GM21717 (cell line): ENCODE data around the gene SLAMF9.

Experiments
- ATAC-seq: cut with Tn5 transposase; IDR thresholded peaks from one replicate; pipeline ENCODE4 v1.9.1; 2021; ENCODE audit warnings: mild to moderate bottlenecking, moderate library complexity; ENCODE audit not compliant: unreplicated experiment

The SLAMF9 gene

DNA sequence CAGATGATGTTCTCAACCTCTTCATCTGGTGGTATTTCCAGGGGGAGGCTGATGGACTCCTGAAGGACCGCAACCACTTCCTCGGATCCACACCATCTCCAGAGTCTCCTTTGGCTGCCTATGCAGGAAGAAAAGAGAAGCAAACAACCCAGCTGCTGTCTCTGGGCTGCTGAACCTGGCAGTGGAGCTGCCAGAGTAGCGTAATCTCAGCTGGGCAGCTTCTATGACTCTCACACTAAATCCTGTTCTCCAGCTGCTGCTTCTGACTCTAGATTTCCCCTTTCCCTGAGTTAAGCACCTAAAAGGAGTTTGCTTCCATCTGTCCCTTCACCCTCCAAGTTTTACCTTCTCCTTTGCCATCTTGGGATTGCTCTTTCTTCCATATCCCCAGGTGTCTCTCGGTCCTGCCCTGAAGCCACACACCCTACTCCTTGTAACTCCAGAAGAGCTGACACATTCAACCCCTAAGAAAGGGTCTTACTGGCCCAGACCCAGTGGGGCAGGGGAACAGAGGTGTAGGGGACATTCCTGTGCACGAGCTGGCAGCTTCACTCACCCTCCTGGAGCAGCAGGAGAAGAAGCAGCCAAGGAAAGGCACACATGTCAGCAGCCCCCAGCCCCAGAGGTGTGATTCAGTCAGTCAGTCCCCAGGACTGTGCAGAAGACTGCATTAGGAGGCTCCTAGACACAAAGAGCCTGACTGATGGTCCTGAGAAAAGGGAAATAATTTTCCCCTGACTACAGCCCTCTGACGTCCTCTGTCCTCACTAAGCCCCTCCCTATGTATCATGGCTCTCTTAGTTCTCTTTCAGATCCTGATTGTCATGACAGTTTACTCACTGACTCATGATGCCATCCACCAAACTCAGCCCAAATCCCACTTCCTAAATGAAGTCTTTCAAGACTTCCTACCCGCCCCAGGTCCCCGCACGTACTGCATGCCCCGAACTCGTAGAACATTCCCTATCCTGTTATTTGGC, at the start of gene SLAMF9:
Gene SLAMF9 (minus strand): TSS at position 702 of the 980 bp plus-strand sequence. CDS start 100 bp downstream, at position 602.
- ATAC-seq = no peak

DNA sequence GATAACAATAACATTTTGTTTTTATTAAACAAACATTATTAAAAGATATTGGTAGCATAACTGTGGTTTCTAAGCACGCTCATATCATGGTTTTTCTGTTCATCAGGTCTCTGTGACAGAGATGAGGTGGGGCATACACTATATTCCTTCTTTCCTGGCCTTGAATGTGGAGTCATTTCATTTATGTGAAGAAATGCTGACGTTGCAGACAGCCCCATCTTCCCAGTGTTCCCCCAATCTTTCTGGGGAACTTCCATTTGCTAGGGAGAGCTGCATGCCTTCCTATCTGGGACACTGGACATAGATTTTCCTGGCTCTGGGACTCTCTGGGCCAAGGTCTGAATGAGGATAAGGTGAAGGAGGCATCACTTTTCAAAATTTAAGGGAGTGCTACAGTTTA, 47.4 kb upstream of the SLAMF9 start:
- ATAC-seq = no peak

DNA sequence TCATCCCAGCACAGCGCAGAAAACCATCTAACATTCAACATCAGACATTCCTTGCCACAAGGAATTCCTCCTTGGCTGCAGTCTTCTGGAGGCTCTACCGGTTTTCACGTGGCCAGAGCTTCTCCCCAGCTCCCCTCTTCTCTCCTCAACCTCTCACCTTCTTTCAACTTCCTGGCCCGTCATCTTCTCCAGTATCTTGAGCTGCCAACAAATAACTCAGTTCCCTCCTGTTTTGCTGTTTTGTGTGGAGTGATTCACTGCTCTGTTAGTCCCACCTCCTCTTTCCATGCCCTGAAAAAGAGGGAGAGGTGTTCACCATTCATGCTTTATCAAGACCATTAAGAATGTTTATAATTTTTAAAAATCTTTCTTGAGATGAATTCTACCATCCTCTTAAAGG, 45.2 kb upstream of the SLAMF9 start:
- ATAC-seq = no peak

DNA sequence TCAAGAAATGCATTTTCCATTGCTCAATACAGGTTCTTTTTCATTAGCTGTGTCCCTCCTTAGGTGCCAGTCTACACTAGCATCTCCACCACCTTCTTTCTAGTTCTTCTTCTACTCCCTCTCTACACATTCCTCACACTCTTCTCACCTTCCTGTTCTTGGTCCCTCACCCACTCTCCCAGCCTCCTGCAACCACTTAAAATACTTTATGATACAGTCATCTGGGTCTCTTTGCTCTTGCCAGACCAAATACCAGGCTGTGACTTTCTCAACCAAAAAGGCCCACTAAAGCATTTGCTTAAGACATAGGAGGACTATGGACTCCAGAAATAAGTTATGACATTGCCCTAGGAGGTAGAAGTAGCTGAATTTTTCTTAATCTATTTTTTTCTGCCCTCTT, 42.6 kb upstream of the SLAMF9 start:
- no peak for ATAC-seq

DNA sequence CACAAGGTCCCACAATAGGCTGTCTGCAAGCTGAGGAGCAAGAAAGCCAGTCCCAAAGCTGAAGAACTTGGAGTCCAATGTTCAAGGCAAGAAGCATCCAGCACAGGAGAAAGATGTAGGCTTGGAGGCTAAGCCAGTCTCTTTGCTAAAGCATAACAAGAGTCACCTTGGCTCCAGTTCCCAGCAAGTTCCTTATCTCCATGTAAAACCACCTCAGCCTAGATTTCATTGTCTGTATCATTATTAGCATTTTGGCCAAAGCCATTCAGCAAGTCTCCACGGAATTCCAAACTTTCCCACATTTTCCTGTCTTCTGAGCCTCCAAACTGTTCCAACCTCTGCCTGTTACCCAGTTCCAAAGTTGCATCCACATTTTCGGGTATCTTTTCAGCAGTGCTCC, 40.9 kb upstream of the SLAMF9 start:
- ATAC-seq = no peak

DNA sequence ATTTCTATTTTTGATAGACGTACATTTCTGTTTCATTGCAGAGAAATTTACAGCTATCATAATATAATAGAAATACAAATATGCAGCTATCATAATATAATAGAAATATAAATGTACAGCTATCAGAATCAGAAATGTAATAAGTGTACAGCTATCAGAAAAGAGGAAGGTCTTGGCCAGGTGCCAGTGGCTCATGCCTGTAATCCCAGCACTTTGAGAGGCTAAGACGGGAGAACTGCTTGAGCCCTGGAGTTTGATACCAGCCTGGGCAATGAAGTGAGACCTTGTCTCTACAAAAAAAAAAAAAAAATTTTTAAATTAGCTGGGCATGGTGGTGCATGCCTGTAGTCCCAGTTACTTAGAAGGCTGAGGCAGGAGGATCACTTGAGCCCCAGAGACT, 39.9 kb upstream of the SLAMF9 start:
- ATAC-seq = no peak

DNA sequence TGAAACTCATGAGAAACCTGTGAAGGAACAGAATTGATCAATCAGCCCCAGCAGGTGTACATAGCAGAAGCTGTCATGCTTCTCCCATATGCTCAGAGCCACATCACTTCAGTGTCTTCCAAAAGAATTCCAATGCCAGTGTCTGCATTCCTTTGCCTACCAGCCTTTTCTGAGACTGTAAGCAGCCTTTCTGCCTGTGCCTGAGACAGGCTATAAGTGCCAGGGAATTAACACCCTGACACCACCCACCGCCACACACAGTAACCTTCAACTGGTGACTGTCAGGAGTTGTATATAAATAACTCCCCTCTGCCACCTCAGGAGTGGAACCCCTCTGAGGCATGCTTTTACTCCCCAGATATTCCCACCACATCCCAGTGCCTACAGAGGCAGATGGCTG, 38.1 kb upstream of the SLAMF9 start:
- no peak for ATAC-seq

DNA sequence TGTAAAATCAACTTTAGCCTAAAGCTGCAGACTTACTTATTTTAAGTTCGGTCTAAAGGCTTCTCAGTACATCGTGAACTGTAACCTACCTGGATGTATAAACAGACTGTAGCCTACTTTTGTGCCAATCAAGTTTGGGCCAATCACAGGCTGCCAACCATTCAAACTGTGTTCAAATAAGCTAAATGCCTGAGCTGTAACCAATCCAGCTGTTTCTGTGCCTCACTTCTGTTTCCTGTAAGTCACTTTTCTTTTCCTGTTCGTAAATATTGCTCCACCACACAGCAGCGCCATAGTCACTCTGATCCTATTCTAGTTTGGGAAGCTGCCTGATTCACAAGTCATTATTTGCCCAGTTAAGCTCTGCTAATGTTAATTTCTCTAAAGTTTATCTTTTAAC, 37.5 kb upstream of the SLAMF9 start:
- ATAC-seq = no peak

DNA sequence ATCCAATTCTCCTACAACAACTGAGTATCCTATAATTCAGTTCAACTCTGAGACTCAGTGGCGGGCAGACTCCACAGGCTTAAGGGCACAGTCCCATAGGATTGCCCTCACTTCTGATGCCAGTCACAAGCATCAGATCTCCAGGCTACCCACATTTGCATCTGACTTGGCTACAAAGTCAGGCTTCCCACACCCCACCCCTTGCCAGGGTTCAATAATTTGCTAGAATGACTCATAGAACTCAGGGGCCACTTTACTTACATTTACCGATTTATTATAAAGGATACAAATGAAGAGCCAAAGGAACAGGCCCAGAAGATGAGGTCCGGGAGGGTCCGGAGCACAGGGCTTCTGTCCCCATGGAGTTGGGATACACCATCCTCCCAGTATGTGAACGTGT, 36.0 kb upstream of the SLAMF9 start:
- no peak for ATAC-seq

DNA sequence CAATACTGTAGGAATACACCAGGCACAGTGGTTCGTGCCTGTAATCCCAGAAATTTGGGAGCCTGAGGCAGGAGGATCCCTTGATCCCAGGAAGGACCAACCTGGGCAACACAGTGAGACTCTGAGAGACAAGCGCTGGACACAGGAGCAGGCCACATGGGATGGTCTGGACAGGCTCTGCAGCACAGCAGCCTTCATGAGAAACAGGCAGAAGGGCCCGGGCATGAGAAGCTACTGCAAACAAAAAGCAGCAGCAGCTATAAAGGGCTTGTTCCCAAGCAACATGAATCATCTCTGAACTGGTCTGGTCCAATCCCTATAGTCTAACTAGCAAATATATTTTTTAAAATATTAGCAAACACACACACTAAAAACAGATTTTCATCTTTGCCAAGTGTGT, 35.5 kb upstream of the SLAMF9 start:
- no peak for ATAC-seq

DNA sequence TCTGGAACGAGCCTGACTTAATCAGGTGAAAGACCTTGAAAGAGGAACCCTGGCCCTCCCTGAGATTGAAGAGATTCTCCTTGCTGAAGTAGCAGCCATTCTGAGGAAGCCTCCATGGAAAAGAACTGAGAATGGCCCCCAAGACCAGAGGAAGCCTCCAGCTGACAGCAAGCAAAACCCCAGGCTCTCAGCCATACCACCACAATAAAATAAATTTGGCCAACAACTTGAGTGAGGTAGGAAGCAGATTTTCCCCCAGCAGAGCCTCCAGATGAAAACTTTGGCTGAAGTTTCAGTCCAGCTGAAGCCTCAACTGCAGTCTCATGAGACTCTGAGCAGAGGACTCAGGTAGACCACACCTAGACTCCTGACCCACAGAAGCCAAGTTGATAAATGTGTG, 34.0 kb upstream of the SLAMF9 start:
- no peak for ATAC-seq

DNA sequence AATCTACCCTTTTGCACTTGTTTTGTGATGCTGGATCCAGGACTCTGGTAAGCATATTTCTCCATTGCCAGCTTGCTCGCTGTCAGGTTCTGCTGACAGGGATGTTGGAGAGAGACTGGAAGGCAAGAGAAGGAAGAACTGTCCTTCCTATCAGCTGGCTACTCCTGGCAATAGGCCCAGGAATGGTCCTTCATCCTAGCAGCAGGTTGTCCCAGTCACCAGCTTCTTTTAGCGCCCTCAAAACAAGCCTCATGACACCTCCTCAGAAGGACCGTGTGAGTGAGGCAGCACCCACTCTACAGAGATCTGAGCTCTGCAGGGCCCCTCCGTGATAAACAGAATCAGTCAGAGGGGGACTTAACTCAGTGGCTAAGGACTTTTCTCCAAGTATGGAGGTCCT, 33.1 kb upstream of the SLAMF9 start:
- ATAC-seq = no peak

DNA sequence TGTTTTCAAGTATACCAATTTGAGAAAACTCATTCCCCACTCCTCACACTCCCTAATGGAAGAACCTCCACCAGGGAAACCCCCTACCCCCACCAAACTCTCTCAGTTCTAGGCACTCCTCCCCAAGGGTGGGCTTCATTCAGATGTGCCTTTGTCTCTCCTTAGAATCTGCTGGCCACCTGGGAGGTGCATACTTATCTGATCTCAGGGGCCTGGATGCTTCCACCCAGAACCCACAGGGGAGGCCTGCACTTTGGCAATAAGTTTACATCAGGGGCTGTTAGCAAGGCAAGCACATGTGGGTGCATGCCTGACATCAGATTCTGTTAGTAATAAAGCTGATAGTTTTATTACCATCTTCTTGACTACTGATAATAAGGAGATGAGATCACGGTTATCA, 32.5 kb upstream of the SLAMF9 start:
- no peak for ATAC-seq

DNA sequence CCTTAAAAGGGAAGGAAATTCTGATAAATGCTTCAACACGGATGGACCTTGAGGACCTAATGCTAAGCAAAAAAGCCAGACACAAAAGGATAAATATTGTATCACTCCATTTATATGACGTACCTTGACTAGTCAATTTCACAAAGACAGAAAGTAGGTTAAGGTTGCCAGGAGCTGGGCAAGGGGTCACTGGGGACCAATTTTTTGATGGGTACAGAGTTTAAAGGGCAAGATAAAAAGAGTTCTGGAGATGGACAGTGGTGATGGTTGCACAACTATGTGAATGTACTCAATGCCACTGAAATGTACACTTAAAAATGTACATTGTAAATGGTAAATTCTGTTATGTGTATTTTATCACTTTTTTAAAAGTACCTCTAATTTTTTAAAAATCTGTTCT, 32.1 kb upstream of the SLAMF9 start:
- ATAC-seq = no peak

DNA sequence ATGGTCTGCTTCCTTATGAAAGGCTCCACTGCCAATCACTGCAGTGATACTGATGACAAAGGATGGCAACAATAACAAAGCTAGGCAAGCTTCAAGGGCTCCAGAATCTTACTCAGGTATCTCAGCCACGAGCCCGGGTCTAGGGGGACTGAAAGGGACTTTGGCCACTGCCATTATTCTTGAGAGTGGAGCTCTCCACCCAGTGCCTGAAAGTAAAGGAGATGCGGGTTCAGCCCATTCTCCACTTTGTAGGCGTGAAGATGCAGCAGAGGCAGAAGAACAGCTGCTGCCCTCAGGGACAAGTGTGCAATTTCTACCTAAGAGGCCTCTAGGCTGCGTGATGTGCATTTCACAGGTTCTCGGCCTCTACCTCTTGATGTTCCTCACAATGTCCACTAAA, 31.4 kb upstream of the SLAMF9 start:
- no peak for ATAC-seq

DNA sequence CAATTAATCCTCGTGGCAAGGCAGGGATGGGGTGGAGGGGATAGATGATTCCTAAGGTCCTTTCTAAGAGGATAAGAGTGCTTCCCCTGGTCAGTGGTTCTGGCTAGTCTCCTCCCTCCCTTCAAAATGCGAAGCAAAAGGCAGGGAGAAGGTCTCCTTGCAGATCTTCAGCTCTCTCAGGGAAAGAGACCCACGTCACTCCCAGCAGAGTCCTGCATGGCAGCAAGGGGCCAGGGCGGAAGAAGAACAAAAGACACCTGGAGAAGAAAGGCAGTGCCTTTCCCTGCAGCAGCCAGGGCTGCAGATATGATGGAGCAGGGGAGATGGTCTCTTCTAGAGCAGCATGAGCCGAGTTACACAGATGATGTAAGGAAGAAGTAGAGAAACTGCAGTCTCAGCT, 29.6 kb upstream of the SLAMF9 start:
- ATAC-seq = no peak

DNA sequence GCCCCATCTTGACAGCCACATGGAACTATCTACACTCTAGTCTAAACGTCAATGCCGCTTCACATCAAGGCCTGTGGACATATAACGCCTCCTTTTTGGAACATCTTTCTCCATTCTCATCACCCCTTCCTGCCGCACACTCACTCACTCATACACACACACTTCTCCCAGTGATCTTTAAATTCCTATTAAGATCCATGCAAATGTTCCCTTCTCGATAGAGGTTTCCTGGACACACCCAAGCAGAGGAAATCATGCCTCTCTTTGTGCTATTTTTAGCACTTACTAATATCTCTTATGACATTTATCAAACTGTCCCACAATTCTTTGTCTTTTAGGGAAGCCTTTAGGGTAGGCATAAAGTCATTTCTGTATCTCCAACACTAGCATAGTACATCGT, 28.2 kb upstream of the SLAMF9 start:
- no peak for ATAC-seq

DNA sequence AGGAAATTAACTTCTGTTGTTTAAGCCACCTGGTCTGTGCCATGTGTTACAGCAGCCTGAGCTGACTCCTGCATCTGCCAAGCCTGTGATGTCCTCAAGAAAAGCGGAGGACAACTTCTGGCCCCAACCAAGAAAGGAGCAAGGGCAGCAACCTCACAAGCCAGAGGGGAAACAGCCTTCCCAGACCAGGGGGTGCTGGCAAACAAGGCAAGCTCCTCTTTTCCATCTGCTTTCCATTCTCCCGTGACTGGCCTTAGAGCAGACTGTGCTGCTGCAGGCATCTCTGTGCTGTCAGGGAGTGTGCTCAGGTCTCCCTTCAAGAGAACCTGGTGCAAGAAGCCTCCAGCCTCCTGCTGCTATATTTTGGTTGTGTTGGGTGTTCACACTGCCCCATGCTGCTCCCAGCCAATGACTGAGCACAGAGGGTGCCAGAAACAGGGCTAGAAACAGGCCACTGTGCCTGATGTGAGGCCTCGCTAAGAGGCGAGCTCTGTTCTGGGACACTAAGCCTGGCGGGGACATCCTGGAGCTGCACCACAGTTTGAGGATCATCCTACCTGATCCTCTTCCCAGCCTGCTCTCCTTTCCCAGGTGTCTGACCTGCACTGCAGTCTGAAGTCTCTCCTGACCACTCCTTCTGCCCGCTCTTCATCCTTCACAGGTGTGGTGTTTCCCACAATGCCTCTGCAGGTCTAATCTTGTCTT, 27.5 kb upstream of the SLAMF9 start:
- no peak for ATAC-seq

DNA sequence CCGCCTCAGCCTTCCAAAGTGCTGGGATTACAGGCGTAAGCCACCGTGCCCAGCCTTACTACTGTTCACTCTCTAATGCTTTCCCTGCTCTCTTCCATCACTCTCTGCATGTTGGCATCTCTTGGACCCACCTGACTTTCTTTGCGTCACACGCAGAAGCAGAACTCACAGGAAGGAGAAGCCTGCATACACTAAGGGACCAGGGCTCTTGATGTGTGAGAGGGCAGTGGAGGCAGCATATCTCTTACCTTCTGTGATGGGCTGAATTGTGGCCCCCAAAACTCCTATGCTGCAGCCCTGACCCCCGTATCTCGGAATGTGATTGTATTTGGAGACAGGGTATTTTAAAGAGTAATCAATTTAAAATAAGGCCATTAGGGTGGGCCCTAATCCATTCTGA, 26.7 kb upstream of the SLAMF9 start:
- ATAC-seq = no peak

DNA sequence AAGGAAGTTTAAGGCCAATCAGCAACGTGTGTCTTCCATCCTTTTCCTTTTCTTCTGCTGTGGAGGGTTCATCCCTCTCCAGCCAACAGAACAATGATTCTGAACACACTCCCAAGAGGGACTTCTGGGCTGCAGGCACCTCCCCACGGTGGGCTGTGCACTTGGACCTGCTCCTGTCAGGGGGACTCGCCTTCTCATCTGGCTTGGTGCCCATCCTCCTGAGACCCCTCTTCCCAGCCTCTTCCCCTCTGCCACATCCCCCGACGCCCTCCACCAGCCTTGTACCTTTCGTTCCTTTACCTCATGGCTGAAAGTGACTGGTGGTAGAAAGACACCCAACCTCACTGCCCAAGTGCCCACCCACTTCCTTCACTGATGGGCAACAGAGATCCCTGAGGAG, 26.0 kb upstream of the SLAMF9 start:
- ATAC-seq = no peak

DNA sequence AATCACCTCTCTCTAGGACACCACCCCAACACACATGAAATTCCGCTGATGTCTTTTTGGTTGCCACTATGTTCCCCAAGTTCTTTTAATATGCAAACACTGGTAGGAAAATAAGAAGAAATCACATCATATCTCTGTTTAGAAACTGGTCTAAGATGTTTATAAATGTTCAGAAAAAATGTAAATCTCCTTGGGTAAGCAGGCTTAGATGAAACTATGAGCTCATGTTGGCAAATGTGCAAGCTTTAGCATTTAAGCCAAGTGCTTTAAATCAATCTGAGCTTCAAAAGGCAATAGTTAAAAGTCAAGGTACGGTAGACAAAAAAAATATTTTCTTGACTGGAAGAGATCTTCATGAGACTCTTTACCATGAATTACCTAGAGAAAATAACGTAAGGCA, 25.2 kb upstream of the SLAMF9 start:
- no peak for ATAC-seq

DNA sequence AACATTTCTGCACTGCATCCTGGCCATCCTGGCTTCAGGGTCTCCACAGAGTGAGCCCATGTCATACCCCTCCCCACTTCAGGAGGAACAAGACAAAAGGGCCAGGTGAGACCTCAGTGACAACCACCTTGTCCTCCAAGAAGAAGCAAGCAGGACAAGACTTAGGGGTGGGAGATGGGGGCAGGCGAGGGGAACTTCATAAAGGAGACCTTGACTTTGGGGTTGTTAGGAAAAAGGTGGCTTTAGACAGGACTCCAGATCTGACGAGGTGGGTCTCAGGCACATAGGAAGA, 24.0 kb upstream of the SLAMF9 start:
- ATAC-seq = no peak
